OCI-LY7 (cell line): ENCODE results near the gene COQ10A. TPM values are rescaled to one million over a fixed set of nuclear protein-coding genes. Genes with fewer than 3 reads are reported as not detected.

Experiments
- BruUV-seq: library from RNA; stranded (reverse); fragments of 400-500 nt; replicated peaks from 2 replicates; lab custom pipeline; 2021; lab: Mats Ljungman, UMichigan
- CTCF ChIA-PET: fragments of 300-600 bp; sonication (Branson Sonifier 250); formaldehyde crosslinking; loops from one replicate; lab custom pipeline; 2022; ENCODE audit warnings: antibody characterized with exemption; ENCODE audit not compliant: unreplicated experiment; lab: Charles Lee
- POLR2A ChIA-PET: fragments of 300-600 bp; sonication (Branson Sonifier 250); formaldehyde crosslinking; loops from one replicate; lab custom pipeline; 2022; ENCODE audit warnings: antibody characterized with exemption; lab: Charles Lee
- DNase-seq: peaks from one replicate; pipeline ENCODE4 v3.0.0-alpha.2; 2015; ENCODE audit warnings: low spot score
- H2AFZ ChIP-seq: fragments of 200-600 bp; sonication (generic), shearing (Covaris generic); 2 replicates; pipeline ENCODE4 v1.6.1; 2014; ENCODE audit warnings: mild to moderate bottlenecking, antibody characterized with exemption, low read length, moderate library complexity
- H3K27ac ChIP-seq: fragments of 200-600 bp; sonication (generic); 2 replicates; pipeline ENCODE4 v1.5.1; 2014; ENCODE audit warnings: mixed run types, low read depth, mild to moderate bottlenecking, moderate library complexity, low read length, inconsistent platforms; ENCODE audit not compliant: poor library complexity, severe bottlenecking
- H3K36me3 ChIP-seq: fragments of 200-600 bp; sonication (generic); 2 replicates; pipeline ENCODE4 v1.6.1; 2014; ENCODE audit warnings: mild to moderate bottlenecking, antibody characterized with exemption, low read length, moderate library complexity, mixed read lengths; ENCODE audit not compliant: insufficient read depth
- H3K4me1 ChIP-seq: fragments of 200-600 bp; sonication (generic); 2 replicates; pipeline ENCODE4 v1.5.1; 2014; ENCODE audit warnings: mild to moderate bottlenecking, low read length; ENCODE audit not compliant: insufficient read depth, poor library complexity, severe bottlenecking
- H3K4me2 ChIP-seq: fragments of 200-600 bp; sonication (generic); 2 replicates; pipeline ENCODE4 v1.6.1; 2014; ENCODE audit warnings: mild to moderate bottlenecking, low read length
- H3K4me3 ChIP-seq: fragments of 200-600 bp; sonication (generic); 2 replicates; pipeline ENCODE4 v1.5.1; 2014; ENCODE audit warnings: mild to moderate bottlenecking, low read depth, low read length; ENCODE audit not compliant: poor library complexity, severe bottlenecking
- H3K79me2 ChIP-seq: fragments of 200-600 bp; sonication (generic); 2 replicates; pipeline ENCODE4 v1.6.1; 2016; ENCODE audit warnings: low read depth, mild to moderate bottlenecking, low read length, moderate library complexity, mixed read lengths; ENCODE audit not compliant: insufficient read depth
- H3K9me2 ChIP-seq: fragments of 200-600 bp; sonication (generic); 2 replicates; pipeline ENCODE4 v1.6.1; 2016; ENCODE audit warnings: mild to moderate bottlenecking, low read length, mixed read lengths; ENCODE audit not compliant: insufficient read depth
- H3K9me3 ChIP-seq: fragments of 200-600 bp; sonication (generic); 2 replicates; pipeline ENCODE4 v1.6.1; 2014; ENCODE audit warnings: mild to moderate bottlenecking, mixed run types, low read length, mixed read lengths
- H4K20me1 ChIP-seq: fragments of 200-600 bp; sonication (generic); 2 replicates; pipeline ENCODE4 v1.6.1; 2014; ENCODE audit warnings: mild to moderate bottlenecking, antibody characterized with exemption, low read length, moderate library complexity, mixed read lengths; ENCODE audit not compliant: insufficient read depth
- EZH2phosphoT487 ChIP-seq: fragments of 200-600 bp; sonication (generic); IDR thresholded peaks from 2 replicates; pipeline ENCODE4 v1.6.1; 2018; ENCODE audit warnings: low read depth, borderline replicate concordance, mild to moderate bottlenecking, mixed run types, antibody characterized with exemption, low read length, moderate library complexity, mixed read lengths
- intact Hi-C: fragments of 100-400 bp; cut with micrococcal nuclease; formaldehyde crosslinking; loops from one replicate; pipeline ENCODE4 v1.10.0; 2022; ENCODE audit not compliant: unreplicated experiment
- total RNA-seq, 2 experiments: library from RNA; depleted of rRNA in 1 of 2; stranded (reverse); fragments of >200 nt in 1 of 2; shearing (Covaris generic) in 1 of 2; gene quantifications; 2 replicates each; pipeline ENCODE4 v1.2.3, GENCODE V29; 2014 to 2022
- TF ChIP-seq, protein P1 (sequence below): fragments of 200-600 bp; sonication (generic); conservative IDR thresholded peaks from 2 replicates; pipeline ENCODE4 v1.5.1; 2014; ENCODE audit warnings: mild to moderate bottlenecking, antibody characterized with exemption, low read length, moderate library complexity, mixed read lengths

Gene COQ10A
- total RNA-seq, 2 experiments from 2014 or later, result 20.6 to 22.1 TPM

DNA sequence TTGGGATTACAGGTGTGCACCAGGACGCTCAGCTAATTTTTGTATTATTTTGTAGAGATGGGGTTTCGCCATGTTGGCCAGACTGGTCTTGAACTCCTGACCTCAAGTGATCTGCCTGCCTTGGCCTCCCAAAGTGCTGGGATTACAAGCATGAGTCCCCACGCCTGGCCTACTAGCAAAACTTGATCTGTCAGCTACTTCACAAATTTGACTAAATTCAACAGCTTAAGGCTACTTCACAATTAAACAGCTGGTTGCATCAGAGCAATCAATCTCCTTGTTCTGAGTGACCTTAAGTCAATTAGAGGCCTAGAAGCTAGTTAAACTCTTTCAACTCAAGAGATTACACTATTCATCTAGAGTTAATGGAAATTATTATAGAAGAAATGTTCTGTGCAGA lies 12.2 kb downstream of the COQ10A start:
- no peak for TF ChIP-seq EZH2phosphoT487
- TF ChIP-seq, protein P1, sequence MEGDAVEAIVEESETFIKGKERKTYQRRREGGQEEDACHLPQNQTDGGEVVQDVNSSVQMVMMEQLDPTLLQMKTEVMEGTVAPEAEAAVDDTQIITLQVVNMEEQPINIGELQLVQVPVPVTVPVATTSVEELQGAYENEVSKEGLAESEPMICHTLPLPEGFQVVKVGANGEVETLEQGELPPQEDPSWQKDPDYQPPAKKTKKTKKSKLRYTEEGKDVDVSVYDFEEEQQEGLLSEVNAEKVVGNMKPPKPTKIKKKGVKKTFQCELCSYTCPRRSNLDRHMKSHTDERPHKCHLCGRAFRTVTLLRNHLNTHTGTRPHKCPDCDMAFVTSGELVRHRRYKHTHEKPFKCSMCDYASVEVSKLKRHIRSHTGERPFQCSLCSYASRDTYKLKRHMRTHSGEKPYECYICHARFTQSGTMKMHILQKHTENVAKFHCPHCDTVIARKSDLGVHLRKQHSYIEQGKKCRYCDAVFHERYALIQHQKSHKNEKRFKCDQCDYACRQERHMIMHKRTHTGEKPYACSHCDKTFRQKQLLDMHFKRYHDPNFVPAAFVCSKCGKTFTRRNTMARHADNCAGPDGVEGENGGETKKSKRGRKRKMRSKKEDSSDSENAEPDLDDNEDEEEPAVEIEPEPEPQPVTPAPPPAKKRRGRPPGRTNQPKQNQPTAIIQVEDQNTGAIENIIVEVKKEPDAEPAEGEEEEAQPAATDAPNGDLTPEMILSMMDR, result no peak
- Histone ChIP-seq H3K79me2 (no peaks in the 10 kb centered on the region), H3K4me3 (no peak overlapping the region), H3K27ac (no peak overlapping the region), H3K36me3 (peaks cover 97% of the 10 kb centered on the region), H4K20me1 (no peaks in the 10 kb centered on the region), H3K9me3 (no peaks in the 10 kb centered on the region), H3K4me1 (no peaks in the 10 kb centered on the region), H2AFZ (no peak overlapping the region), H3K4me2 (no peak overlapping the region), H3K9me2 (no peaks in the 10 kb centered on the region)
- ChIA-PET CTCF (no interaction called here), POLR2A (interaction anchor here (0.5 to 0.6 kb wide), 2 partner anchors 53 to 172 kb away, joined by 3 to 5 read pairs; no protein-coding TSS in a partner anchor)
- no TSS peak for BruUV-seq
- DNase-seq, result no peak
- intact Hi-C loops, result no loop called here

GRCh38 chr12:56280849-56281248 lies 14.1 kb downstream of the COQ10A start:
- ChIA-PET POLR2A (interaction anchor here (0.7 kb wide), 1 partner anchor 57 kb away, joined by 3 read pairs; no protein-coding TSS in a partner anchor), CTCF (interaction anchor here (0.6 kb wide), 1 partner anchor 180 kb away, joined by 3 read pairs; no protein-coding TSS in a partner anchor)
- TF ChIP-seq EZH2phosphoT487, result no peak
- H3K9me3 ChIP-seq, result no peaks in the 10 kb centered on the region
- no peaks in the 10 kb centered on the region for H3K4me1 ChIP-seq
- no TSS peak for BruUV-seq
- H3K9me2 ChIP-seq, result no peaks in the 10 kb centered on the region
- no peaks in the 10 kb centered on the region for H4K20me1 ChIP-seq
- H3K36me3 ChIP-seq, result peaks cover 95% of the 10 kb centered on the region
- DNase-seq, result no peak
- intact Hi-C loops, result no loop called here
- H3K4me2 ChIP-seq, result no peak overlapping the region
- H2AFZ ChIP-seq, result no peak overlapping the region
- no peak overlapping the region for H3K4me3 ChIP-seq
- H3K79me2 ChIP-seq, result peaks cover 2% of the 10 kb centered on the region; the same call in 1 of the 2 replicates
- no peak overlapping the region for H3K27ac ChIP-seq

DNA sequence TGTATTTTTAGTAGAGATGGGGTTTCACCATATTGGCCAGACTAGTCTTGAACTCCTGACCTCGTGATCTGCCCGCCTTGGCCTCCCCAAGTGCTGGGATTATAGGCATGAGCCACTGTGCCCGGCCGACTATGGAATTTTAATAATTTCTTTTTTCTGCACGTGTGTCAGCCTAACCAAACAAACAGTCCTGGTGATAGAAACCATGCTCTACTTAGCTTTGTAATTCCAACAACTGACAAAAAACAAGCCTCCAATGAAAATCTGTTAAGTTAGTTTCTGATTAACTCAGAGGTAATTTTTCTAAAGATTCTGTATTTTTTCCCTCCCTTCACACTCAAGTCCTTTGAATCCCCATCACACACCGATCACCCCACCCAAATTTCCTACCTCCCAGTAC lies 15.3 kb downstream of the COQ10A start:
- TF ChIP-seq EZH2phosphoT487, result no peak
- TF ChIP-seq, protein P1, result no peak
- BruUV-seq, result no TSS peak

More for the DNA sequence above, 15.3 kb downstream of the COQ10A start:
- ChIA-PET POLR2A (no interaction called here), CTCF (no interaction called here)
- H3K9me2 ChIP-seq, result no peaks in the 10 kb centered on the region
- H3K27ac ChIP-seq, result no peak overlapping the region
- no peaks in the 10 kb centered on the region for H3K9me3 ChIP-seq
- intact Hi-C loops, result no loop called here
- H3K4me3 ChIP-seq, result no peak overlapping the region
- no peaks in the 10 kb centered on the region for H4K20me1 ChIP-seq
- H3K4me2 ChIP-seq, result no peak overlapping the region
- peaks cover 96% of the 10 kb centered on the region for H3K36me3 ChIP-seq
- H2AFZ ChIP-seq, result no peak overlapping the region
- DNase-seq, result no peak
- H3K79me2 ChIP-seq, result peaks cover 12% of the 10 kb centered on the region; the same call in 1 of the 2 replicates
- H3K4me1 ChIP-seq, result no peaks in the 10 kb centered on the region
